H9 (cell line): ENCODE data around the gene U2AF1L4. TPM values are rescaled to one million over a fixed set of nuclear protein-coding genes. Genes with fewer than 3 reads are reported as not detected.

ENCODE experiments used
- DNase-seq: peaks from one replicate; pipeline ENCODE4 v3.0.0-alpha.2; 2017
- H2AFZ ChIP-seq: one replicate; pipeline ENCODE4 v1.6.1; 2013; ENCODE audit warnings: mild to moderate bottlenecking, low read length, control low read depth, moderate library complexity
- H2AK5ac ChIP-seq: 2 replicates; pipeline ENCODE4 v1.6.1; 2013; ENCODE audit warnings: low read length, control low read depth, mixed read lengths; ENCODE audit not compliant: insufficient read length
- H2BK120ac ChIP-seq: one replicate; pipeline ENCODE4 v1.6.1; 2013; ENCODE audit warnings: low read depth, mild to moderate bottlenecking, low read length, control low read depth, inconsistent platforms; ENCODE audit not compliant: poor library complexity, severe bottlenecking
- H2BK12ac ChIP-seq: 2 replicates; pipeline ENCODE4 v1.6.1; 2013; ENCODE audit warnings: low read length, control low read depth, mixed read lengths, low read depth; ENCODE audit not compliant: insufficient read length
- H2BK15ac ChIP-seq: 2 replicates; pipeline ENCODE4 v1.6.1; 2013; ENCODE audit warnings: low read depth, low read length, control low read depth
- H2BK20ac ChIP-seq: one replicate; pipeline ENCODE4 v1.6.1; 2013; ENCODE audit warnings: low read depth, mild to moderate bottlenecking, low read length, control low read depth, inconsistent platforms; ENCODE audit not compliant: poor library complexity, severe bottlenecking
- H2BK5ac ChIP-seq: 2 replicates; pipeline ENCODE4 v1.6.1; 2013; ENCODE audit warnings: low read length, control low read depth, mixed read lengths; ENCODE audit not compliant: insufficient read length
- H3K14ac ChIP-seq: 2 replicates; pipeline ENCODE4 v1.6.1; 2013; ENCODE audit warnings: low read length, control low read depth; ENCODE audit not compliant: insufficient read depth
- H3K18ac ChIP-seq: 2 replicates; pipeline ENCODE4 v1.6.1; 2013; ENCODE audit warnings: low read depth, mild to moderate bottlenecking, mixed read lengths, low read length, control low read depth; ENCODE audit not compliant: insufficient read length
- H3K23ac ChIP-seq: 2 replicates; pipeline ENCODE4 v1.6.1; 2013; ENCODE audit warnings: low read length, control low read depth, mixed read lengths, low read depth; ENCODE audit not compliant: insufficient read length
- H3K23me2 ChIP-seq: 2 replicates; pipeline ENCODE4 v1.6.1; 2013; ENCODE audit warnings: low read depth, mild to moderate bottlenecking, mixed read lengths, low read length, control low read depth; ENCODE audit not compliant: insufficient read length, poor library complexity, severe bottlenecking
- H3K27ac ChIP-seq: 2 replicates; pipeline ENCODE4 v1.5.1; 2013; ENCODE audit warnings: low read length, control low read depth, mixed read lengths, low read depth; ENCODE audit not compliant: insufficient read length
- H3K27me3 ChIP-seq: 2 replicates; pipeline ENCODE4 v1.6.1; 2013; ENCODE audit warnings: low read length, control low read depth, inconsistent platforms; ENCODE audit not compliant: insufficient read depth
- H3K4ac ChIP-seq: 2 replicates; pipeline ENCODE4 v1.6.1; 2013; ENCODE audit warnings: low read depth, mild to moderate bottlenecking, control low read depth, inconsistent platforms, low read length, moderate library complexity
- H3K4me1 ChIP-seq: 2 replicates; pipeline ENCODE4 v1.6.1; 2013; ENCODE audit warnings: low read length, control low read depth, inconsistent platforms; ENCODE audit not compliant: insufficient read depth
- H3K4me2 ChIP-seq: 2 replicates; pipeline ENCODE4 v1.6.1; 2013; ENCODE audit warnings: low read length, control low read depth, mixed read lengths; ENCODE audit not compliant: insufficient read length, insufficient read depth
- H3K56ac ChIP-seq: 2 replicates; pipeline ENCODE4 v1.6.1; 2013; ENCODE audit warnings: low read depth, mild to moderate bottlenecking, mixed read lengths, low read length, control low read depth; ENCODE audit not compliant: insufficient read length
- H3K79me1 ChIP-seq: 2 replicates; pipeline ENCODE4 v1.6.1; 2013; ENCODE audit warnings: low read depth, mild to moderate bottlenecking, moderate library complexity, low read length, control low read depth, inconsistent platforms; ENCODE audit not compliant: insufficient read depth, poor library complexity, severe bottlenecking
- H3K79me2 ChIP-seq: 2 replicates; pipeline ENCODE4 v1.6.1; 2013; ENCODE audit warnings: low read length, control low read depth, inconsistent platforms; ENCODE audit not compliant: insufficient read depth
- H3K9ac ChIP-seq: 2 replicates; pipeline ENCODE4 v1.6.1; 2013; ENCODE audit warnings: low read length, control low read depth, mixed read lengths; ENCODE audit not compliant: insufficient read length; ENCODE audit errors: extremely low read depth
- H3K9me3 ChIP-seq: one replicate; pipeline ENCODE4 v1.6.1; 2013; ENCODE audit warnings: low read depth, low read length, inconsistent platforms; ENCODE audit not compliant: control insufficient read depth
- H3T11ph ChIP-seq: one replicate; pipeline ENCODE4 v1.6.1; 2013; ENCODE audit warnings: mild to moderate bottlenecking, low read length, control low read depth, inconsistent platforms
- H4K20me1 ChIP-seq: one replicate; pipeline ENCODE4 v1.6.1; 2013; ENCODE audit not compliant: control insufficient read depth, insufficient read length, insufficient read depth
- H4K5ac ChIP-seq: 2 replicates; pipeline ENCODE4 v1.6.1; 2013; ENCODE audit warnings: low read depth, mild to moderate bottlenecking, mixed read lengths, low read length, control low read depth; ENCODE audit not compliant: insufficient read length
- H4K8ac ChIP-seq: replicated peaks from 2 replicates; pipeline ENCODE4 v1.6.1; 2013; ENCODE audit warnings: low read length, control low read depth, mixed read lengths, low read depth; ENCODE audit not compliant: insufficient read length
- H4K91ac ChIP-seq: 2 replicates; pipeline ENCODE4 v1.6.1; 2013; ENCODE audit warnings: low read depth, mild to moderate bottlenecking, moderate library complexity, mixed read lengths, low read length, control low read depth; ENCODE audit not compliant: insufficient read length
- H3K27ac Mint-ChIP-seq, 3 experiments: 2 replicates in 2 of 3; 3 replicates in 1 of 3; pipeline ENCODE4 v1.8.0; 2020 to 2021; ENCODE audit warnings: mixed read lengths in 3 of 3, mild to moderate bottlenecking in 1 of 3, moderate library complexity in 1 of 3
- H3K27me3 Mint-ChIP-seq: 2 replicates; pipeline ENCODE4 v1.8.0; 2021; ENCODE audit warnings: low read depth, mild to moderate bottlenecking, moderate library complexity, mixed read lengths
- H3K36me3 Mint-ChIP-seq, 3 experiments: 2 replicates in 2 of 3; 3 replicates in 1 of 3; pipeline ENCODE4 v1.8.0; 2020 to 2021; ENCODE audit warnings: low read depth in 3 of 3, mixed read lengths in 3 of 3; ENCODE audit not compliant: insufficient read depth in 1 of 3
- H3K4me1 Mint-ChIP-seq, 2 experiments: 2 replicates each; pipeline ENCODE4 v1.8.0; 2020; ENCODE audit warnings: mixed read lengths in 2 of 2
- H3K4me3 Mint-ChIP-seq, 2 experiments: 2 replicates in 1 of 2; 3 replicates in 1 of 2; pipeline ENCODE4 v1.8.0; 2020 to 2021; ENCODE audit warnings: mild to moderate bottlenecking in 2 of 2, mixed read lengths in 2 of 2, moderate library complexity in 1 of 2
- H3K9me3 Mint-ChIP-seq, 2 experiments: 2 replicates in 1 of 2; 3 replicates in 1 of 2; pipeline ENCODE4 v1.8.0; 2020; ENCODE audit warnings: mild to moderate bottlenecking in 2 of 2, mixed read lengths in 2 of 2, moderate library complexity in 1 of 2
- WGBS: extraction: QIAGEN DNeasy Blood & Tissue Kit; methylation state at CpG from one replicate; pipeline ENCODE4 v1.1.7; 2013; ENCODE audit warnings: missing lambda C conversion rate, low lambda C conversion rate, mixed read lengths; ENCODE audit not compliant: insufficient read length; ENCODE audit errors: extremely low coverage; 5-methylcytosine and 5-hydroxymethylcytosine counted together
- total RNA-seq: library from RNA; stranded (reverse); gene quantifications from 2 replicates; pipeline ENCODE4 v1.2.1, GENCODE V29; 2021
- TF ChIP-seq, protein P1 (sequence below): fragments of 200-600 bp; sonication (generic); conservative IDR thresholded peaks from 3 replicates; pipeline ENCODE4 v1.8.0; 2021; ENCODE audit warnings: antibody characterized with exemption, mild to moderate bottlenecking

U2AF1L4 gene
- total RNA-seq, 1 experiment from 2014 or later: 16.8 TPM

DNA sequence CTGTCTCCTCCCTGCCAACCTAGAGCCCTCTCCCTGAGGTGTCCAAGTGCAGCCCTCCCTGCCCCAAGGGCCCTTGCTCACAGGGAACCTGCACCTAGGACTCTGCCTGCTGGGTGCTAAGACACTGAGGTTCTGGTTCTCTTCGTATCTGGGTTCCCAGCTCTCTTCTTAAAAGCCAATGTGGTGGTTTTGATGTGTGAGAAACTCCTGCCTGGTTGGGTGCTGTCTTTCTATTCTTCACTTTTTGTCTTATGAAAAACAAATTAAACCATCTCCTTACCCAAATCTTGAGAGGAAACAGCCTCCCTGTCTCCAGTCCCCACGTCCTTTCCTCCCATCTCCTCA is 31.7 kb downstream of the U2AF1L4 start:
- Histone ChIP-seq H3K18ac (no peak overlapping the region), H2BK15ac (no peak overlapping the region), H3K56ac (no peak overlapping the region), H3K23ac (no peak overlapping the region), H3K27me3 (no peaks in the 10 kb centered on the region), H4K20me1 (no peaks in the 10 kb centered on the region), H3K4ac (no peak overlapping the region), H3K9me3 (no peaks in the 10 kb centered on the region), H3K23me2 (peaks cover 13% of the 10 kb centered on the region), H3K79me1 (no peaks in the 10 kb centered on the region), H2BK5ac (no peak overlapping the region), H4K8ac (no peak overlapping the region), H2BK12ac (no peak overlapping the region), H3K4me1 (peaks cover 10% of the 10 kb centered on the region; the same call in 1 of the 2 replicates), H2AK5ac (no peak overlapping the region), H2BK120ac (no peak overlapping the region), H3K79me2 (peaks cover 1% of the 10 kb centered on the region; the same call in 1 of the 2 replicates), H2BK20ac (no peak overlapping the region), H3T11ph (no peak overlapping the region), H3K4me2 (no peak overlapping the region), H3K14ac (no peak overlapping the region; the same call in 1 of the 2 replicates), H2AFZ (no peak overlapping the region), H4K5ac (no peak overlapping the region), H3K27ac (no peak overlapping the region), H4K91ac (no peak overlapping the region), H3K9ac (no peak overlapping the region)
- Mint-ChIP-seq H3K9me3 (no peaks in the 10 kb centered on the region; a peak in 1 of 5 replicates), H3K4me1 (peaks cover 42 to 43% of the 10 kb centered on the region in 2 experiments), H3K36me3 (peaks cover 0 to 8% (median 6%) of the 10 kb centered on the region in 3 experiments; a peak in 5 of 7 replicates), H3K27me3 (no peaks in the 10 kb centered on the region; the same call in 1 of the 2 replicates), H3K4me3 (no peak overlapping the region; a peak in 1 of 5 replicates), H3K27ac (peak overlapping the region in 1 of 3 experiments; percentile 66; a peak in 1 of 7 replicates)
- WGBS: no CpG with 5 or more reads among the region's 2 CpGs
- DNase-seq: no peak
- TF ChIP-seq, protein P1, sequence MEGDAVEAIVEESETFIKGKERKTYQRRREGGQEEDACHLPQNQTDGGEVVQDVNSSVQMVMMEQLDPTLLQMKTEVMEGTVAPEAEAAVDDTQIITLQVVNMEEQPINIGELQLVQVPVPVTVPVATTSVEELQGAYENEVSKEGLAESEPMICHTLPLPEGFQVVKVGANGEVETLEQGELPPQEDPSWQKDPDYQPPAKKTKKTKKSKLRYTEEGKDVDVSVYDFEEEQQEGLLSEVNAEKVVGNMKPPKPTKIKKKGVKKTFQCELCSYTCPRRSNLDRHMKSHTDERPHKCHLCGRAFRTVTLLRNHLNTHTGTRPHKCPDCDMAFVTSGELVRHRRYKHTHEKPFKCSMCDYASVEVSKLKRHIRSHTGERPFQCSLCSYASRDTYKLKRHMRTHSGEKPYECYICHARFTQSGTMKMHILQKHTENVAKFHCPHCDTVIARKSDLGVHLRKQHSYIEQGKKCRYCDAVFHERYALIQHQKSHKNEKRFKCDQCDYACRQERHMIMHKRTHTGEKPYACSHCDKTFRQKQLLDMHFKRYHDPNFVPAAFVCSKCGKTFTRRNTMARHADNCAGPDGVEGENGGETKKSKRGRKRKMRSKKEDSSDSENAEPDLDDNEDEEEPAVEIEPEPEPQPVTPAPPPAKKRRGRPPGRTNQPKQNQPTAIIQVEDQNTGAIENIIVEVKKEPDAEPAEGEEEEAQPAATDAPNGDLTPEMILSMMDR: no peak
